DOHH2 (cell line): ENCODE data around the gene RAB17.

Source experiments
- EZH2phosphoT487 ChIP-seq: fragments of 200-600 bp; sonication (generic); IDR thresholded peaks from 2 replicates; pipeline ENCODE4 v1.6.1; 2017; ENCODE audit warnings: borderline replicate concordance, mild to moderate bottlenecking, antibody characterized with exemption, low read length, moderate library complexity, mixed read lengths
- TF ChIP-seq, protein P1 (sequence below): fragments of 200-600 bp; sonication (generic); IDR thresholded peaks from one replicate; pipeline ENCODE4 v1.5.1; 2014; ENCODE audit warnings: antibody characterized with exemption, mild to moderate bottlenecking, low read depth, low read length; ENCODE audit not compliant: poor library complexity, severe bottlenecking

DNA sequence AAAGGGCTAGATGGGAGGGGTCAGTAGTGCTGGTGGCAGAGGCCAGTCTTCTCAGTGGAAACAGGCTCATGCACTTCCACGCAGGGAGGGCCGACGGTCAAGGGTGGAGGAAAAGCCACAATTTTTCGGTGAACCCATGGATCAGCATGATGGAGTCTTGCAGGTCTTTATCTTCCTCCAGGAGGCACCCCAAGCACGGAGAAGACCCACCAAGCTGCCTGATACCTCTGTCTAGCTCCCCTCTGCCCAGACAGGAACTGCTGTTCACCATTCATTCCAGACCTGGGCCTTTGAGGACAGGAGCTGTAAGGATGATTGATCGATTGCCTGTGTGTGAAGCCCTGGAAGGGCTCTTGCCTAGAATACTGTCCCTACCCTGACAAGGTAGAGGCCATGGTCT is 34.0 kb upstream of the RAB17 start:
- TF ChIP-seq, protein P1, sequence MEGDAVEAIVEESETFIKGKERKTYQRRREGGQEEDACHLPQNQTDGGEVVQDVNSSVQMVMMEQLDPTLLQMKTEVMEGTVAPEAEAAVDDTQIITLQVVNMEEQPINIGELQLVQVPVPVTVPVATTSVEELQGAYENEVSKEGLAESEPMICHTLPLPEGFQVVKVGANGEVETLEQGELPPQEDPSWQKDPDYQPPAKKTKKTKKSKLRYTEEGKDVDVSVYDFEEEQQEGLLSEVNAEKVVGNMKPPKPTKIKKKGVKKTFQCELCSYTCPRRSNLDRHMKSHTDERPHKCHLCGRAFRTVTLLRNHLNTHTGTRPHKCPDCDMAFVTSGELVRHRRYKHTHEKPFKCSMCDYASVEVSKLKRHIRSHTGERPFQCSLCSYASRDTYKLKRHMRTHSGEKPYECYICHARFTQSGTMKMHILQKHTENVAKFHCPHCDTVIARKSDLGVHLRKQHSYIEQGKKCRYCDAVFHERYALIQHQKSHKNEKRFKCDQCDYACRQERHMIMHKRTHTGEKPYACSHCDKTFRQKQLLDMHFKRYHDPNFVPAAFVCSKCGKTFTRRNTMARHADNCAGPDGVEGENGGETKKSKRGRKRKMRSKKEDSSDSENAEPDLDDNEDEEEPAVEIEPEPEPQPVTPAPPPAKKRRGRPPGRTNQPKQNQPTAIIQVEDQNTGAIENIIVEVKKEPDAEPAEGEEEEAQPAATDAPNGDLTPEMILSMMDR: peak; percentile 44
- TF ChIP-seq EZH2phosphoT487: no peak
